RPMI8226 (cell line): Measurements from ENCODE around the gene ARFGAP3.

Experiments
- DNase-seq: peaks from one replicate; pipeline ENCODE4 v3.0.0-alpha.2; 2015

Gene ARFGAP3

DNA sequence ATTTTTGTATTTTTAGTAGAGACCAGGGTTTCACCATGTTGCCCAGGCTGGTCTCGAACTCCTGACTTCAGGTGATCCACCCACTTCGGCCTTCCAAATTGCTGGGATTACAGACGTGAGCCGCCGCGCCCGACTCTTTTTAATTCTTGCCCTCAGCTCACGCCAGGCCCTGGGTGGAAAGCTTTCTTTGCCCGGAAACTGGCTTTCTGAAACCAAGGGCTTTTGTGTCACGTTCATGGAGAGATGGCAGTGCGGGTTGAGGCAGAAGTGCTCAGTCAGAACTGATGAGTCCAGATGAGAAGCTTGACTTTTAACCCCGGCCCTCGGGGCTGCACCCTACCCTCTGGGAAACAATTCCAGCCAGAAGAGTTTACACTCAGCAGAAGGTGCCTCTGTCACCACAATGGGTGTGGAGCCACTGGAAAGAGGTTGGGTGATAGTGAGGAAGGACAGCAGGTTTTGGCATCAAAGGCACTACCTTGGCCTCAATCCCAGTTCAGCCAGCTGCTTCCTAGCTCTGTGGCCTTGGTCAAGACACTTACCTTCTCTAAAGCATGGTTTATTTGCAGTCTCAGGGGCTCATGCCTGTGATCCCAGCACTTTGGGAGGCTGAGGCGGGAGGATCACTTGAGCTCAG, 890 bp upstream of the ARFGAP3 start:
- peak; percentile 13 for DNase-seq

DNA sequence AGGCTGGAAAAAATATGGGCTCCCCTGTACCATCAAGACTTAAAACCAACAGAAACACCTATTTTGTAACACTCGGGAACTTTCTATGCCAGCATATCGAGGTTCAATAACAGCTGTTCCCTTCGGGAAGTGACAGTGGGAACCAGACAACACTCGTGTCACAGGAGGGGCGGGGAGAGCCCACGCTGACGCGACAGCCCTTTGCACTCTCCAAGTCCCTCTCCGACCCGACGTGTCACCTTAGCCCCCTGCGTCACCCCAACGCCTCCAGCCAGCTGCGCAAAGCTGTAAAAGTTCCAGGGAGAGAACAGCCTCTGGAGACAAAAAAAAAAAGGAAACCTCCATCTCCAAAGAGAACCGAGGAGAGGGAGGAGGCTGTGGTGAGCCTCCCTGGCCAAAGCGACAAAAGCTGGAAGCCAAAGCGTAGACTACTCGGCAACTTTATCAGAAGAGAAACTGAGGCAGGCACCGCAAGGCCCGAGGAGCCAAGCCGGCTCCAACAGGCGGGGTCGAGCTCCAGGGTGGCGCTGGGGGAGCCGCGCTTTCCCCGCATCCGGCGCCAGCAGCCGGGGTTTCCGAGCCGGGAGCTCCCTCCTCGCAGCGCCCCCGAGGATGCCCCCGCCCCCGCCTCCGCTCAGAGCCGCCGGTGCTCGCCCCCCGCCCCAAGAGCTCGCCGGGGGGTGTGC, 751 bp downstream of the ARFGAP3 start:
- DNase-seq: peak; percentile 34

DNA sequence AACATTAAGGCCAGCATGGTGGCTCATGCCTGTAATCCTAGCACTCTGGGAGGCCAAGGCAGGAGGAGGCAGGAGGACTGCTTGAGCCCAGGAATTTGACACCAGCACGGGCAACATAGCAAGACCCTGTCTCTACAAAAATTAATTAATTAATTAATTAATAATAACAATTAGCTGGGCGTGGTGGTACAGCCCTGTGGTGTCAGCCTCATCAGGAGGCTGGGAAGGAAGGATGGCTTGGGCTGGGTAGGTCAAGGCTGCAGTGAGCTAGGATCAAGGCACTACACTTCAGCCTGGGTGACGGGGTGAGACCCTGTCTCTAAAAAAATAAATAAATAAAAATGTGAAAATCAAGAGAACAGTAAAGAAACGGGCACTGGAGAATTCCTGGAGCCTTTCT, 1.4 kb downstream of the ARFGAP3 start:
- DNase-seq: no peak

DNA sequence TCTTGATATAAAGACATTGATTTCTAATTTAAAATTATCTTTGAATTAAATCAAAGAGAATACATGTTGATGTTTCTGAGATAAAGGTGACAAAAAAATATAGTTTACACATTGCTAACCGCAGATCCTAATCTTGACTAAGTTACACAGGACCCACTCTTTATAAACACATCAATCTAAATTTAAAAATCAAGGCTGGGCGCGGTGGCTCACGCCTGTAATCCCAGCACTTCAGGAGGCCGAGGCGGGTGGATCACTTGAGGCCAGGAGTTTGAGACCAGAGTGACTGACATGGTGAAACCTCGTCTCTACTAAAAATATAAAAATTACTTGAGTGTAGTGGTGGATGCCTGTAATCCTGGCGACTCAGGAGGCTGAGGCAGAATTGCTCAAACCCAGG, 1.9 kb downstream of the ARFGAP3 start:
- DNase-seq: no peak

DNA sequence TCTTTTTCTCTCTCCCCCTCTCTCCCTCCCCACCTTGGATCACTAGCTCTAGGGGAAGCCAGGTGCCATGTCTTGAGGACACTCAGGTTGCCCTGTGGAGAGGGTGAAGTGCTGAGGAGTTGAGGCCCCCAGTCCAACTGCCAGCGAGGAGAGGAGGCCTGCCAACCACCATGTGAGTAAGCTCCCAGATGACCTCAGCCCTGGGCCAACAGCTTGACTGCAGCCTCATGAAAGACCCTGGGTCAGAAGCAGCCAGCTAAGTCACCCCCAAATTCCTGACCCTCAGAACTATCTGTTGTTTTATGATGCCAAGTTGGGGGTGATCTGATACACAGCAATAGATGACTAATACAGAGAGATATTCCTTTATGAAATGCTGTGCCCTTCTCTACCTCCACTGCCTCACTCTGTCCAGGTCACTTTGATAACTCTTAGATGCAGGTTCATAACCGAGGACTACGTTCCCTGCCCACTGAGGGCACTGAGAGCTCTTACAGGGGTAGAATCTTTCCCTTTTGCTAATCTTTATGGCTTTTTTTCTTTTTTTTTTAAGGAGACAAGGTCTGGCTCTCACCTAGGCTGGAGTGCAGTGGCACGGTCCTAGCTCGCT, 8.0 kb downstream of the ARFGAP3 start:
- no peak for DNase-seq

DNA sequence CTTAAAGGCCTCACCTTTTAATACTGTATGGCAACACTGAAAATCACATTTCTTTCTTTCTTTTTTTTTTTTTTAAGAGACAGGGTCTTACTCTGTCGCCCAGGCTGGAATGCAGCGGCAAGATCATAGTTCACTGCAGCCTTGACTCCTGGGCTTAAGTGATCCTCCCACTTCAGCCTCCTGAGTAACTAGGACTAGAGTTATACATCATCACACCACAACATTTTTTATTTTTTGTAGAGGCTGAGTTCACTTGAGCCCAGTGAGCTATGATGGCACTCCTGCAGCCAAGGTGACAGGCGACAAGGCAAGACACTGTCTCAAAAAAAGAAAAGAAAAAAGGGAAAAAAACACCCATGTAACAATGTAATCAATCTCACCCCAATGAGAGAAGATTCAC, 10.0 kb downstream of the ARFGAP3 start:
- no peak for DNase-seq

DNA sequence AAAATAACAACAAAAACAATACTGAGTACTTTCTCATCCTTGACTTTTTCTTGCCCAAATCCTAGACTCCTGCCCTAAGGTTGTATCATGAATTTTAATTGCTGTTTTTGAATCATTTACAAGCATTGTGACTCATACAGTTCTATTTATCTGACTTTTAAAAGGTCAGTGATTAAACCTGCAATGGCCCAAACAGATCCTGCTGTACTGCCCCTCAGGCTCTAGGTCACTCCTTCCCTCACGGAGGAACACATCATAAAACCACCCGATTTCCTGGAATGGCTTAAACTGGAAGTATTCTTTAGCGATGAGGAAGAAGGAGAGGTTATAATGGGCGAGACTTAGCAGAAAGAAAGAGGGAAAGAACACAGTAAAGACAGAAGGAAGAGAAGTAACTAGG, 12.3 kb downstream of the ARFGAP3 start:
- DNase-seq: no peak

DNA sequence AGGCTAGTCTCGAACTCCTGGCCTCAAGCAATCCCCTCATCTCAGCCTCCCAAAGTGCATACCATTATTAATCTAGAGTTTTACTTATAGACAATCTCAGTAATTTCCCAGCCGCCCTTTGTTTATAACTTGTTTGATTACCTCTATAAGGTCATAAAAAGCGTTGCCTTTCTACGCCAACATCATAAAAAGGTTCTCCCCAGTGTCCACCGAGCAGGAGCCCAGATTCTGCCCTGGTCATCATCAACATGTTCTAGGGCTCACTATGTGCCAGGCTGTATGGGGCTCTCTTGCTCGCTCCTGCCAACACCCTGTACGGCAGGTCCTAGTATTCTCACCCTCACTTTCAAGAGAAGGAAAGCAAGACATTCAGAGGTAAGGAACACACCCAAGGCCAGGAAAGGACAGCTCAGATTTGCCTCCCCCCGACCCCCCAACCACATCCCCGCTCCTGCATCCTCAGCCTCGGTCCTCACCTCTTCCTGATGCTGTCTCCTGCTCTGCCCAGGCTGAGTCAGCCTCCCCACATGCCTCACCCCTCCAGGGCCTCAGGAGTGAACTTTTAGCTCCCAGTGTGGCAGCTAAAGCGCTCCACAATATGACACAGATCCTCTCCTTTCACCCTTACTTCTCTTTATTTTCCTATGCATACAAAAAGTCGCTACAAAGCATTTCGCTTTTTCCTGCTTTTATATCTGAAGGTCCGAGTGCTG, 14.3 kb downstream of the ARFGAP3 start:
- no peak for DNase-seq

DNA sequence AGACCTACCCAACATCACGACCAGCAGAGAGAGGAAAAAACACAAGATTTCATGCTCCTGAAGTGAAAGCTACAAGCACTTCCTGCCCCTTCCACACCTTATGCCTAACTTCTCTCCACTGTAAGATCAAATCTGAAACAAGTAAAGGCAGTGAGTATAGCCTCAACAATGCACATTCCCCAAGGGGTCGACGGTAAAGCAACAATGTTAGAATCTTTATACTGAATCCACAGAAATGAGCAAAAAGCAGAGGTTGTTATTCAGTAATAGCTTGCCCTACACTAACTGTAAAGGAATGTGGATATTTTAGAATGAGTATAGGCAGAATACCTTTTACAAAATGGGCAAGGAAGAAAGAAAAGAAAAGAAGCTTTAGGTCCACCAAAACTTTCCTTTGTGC, 15.6 kb downstream of the ARFGAP3 start:
- no peak for DNase-seq

DNA sequence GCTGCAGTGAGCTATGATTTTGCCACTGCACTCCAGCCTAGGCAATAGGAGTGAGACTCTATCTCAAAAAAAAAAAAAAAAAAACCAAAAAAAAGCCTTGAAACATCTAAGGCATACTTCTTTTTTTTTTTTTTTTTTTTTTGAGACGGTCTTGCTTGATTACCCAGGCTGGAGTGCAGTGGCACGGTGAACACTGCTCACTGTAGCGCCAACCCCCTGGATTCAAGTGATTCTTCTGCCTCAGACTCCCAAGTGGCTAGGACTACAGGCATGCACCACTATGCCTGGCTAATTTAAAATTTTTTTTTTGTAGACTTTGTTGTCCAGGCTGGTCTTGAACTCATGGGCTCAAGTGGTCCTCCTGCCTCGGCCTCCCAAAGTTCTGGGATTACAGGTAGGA, 19.5 kb downstream of the ARFGAP3 start:
- no peak for DNase-seq

DNA sequence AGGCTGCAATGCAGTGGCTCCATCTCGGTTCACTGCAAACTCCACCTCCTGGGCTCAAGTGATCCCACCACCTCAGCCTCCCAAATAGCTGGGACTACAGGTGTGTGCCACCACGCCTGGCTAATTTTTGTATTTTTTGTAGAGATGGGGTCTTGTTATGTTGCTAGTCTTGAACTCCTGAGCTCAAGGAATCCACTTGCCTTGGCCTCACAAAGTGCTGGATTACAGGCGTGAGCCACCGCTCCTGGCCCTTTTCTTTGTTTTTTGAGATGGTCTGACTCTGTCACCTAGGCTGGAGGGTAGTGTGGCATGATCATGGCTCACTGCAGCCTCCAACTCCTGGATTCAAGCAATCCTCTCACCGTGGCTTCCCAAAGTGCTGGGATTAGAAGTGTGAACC, 21.0 kb downstream of the ARFGAP3 start:
- DNase-seq: no peak

DNA sequence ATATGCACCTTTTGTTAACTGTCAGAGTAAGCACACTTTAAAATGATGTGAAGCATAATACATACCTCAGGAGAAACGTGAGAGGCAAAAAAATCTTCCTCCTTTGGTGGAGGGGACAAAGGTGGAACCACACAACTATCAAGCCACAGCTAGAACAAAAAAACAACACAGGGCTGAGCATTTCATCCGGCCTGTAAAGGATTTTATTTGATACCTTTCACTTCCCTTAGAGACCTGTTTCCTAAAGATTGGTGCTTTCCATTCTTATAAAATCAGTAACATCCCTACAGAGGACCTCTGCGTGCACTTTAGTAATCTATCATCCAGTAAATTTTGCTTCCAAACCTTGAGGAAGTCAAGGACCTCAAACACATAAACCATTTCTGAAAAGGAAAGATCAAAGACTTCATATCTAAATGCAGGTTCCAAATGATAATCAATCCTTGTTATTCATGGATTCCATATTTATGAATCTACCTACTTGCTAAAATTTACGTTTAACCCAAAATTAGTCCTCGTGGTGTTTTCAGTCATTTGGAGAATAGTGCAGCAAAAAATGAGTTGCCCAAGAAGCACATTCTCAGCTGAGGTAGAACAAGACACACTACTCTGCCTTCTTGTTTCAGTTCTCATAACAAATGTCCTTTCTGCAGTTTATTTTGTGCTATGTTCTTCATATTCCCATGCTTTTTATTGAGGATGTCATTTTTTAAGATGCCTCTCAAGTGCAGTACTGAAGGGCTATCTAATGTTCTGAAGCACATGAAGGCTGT, 22.7 kb downstream of the ARFGAP3 start:
- no peak for DNase-seq

DNA sequence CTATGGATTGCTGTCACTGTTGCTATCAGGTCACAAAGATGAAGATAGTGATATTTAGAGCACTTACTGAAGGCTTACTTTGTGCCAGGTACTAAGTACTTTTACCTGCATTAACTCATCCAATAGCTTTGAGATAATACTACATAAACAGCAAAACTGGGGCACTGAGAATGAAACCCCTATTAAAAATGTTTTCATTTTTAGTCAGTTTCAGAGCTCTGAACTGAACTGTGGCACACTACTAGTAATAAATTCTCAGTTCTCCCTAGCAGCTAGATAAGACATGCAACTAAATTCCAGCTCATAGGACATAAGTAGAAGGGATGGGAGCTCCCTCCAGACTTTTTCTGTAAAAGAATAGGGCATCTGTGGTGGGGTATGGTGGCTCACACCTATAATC, 24.0 kb downstream of the ARFGAP3 start:
- DNase-seq: no peak

DNA sequence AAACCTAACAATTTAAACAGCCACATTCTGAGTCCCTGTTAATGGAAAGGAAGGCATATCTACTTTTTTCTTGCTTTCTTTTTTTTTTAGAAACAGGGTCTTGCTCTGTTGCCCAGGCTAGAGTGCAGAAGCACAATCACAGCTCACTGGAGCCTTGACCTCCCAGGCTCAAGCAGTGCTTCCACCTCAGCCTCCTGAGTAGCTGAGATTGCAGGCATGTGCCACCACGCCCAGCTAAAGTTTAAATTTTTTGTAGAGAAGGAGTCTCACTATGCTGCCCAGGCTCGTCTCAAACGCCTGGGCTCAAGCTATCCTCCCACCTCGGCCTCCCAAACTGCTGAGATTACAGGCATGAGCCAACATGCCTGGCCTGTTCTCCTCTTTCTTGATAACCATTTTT, 25.4 kb downstream of the ARFGAP3 start:
- no peak for DNase-seq

DNA sequence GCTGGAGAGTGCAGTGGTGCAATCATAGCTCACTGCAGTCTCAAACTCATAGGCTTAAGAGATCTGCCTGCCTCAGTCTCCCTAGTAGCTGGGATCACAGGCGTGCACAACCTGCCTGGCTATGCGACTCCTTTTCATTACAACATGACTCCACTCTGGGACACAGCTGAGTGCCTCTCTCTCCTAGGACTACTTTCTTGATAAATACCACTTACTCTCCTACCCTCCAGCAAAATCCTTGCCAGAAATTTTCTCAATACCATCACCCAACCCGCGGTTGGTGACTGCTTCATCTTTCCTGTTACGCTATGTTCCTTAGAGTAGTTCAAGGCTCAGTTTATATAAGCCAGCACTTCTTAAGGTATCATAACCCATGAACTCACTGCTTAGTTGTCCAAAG, 26.9 kb downstream of the ARFGAP3 start:
- no peak for DNase-seq

DNA sequence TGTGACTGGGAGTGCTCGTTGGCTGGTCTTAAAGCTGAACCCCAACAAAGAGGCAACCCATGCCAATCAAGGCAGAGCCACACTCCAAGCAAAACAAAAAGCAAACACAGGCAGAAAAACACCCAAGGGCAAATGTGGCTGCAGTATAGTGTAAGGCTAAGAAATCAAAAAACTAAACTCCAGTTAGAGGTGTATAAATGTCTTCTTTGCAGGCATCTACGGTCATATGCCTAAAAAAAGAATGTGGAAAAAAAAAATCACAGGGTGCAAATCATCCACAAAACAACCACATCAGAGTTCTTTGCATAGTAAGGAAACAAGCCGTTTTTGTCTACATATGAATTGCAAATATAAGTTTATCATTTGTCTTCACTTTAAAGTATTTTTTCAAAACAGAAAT, 27.8 kb downstream of the ARFGAP3 start:
- DNase-seq: no peak

DNA sequence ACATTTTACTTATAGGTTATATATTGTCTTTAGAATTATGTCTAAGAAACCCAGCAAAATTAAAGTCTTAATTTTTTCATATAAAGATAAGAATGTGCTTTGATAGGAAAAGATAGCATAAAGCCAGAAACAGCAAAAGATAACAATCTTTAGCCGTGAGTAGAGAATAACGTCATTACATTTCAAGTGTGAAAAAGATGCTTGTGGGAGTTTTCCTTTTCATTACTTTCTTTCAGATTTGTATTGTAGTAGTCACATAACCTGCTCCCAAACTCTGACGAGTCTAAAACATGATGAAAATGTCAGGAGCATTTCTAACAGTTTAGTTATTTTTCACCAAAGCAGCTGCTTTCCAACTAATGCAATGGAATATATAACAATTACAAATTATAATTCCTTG, 31.3 kb downstream of the ARFGAP3 start:
- no peak for DNase-seq

DNA sequence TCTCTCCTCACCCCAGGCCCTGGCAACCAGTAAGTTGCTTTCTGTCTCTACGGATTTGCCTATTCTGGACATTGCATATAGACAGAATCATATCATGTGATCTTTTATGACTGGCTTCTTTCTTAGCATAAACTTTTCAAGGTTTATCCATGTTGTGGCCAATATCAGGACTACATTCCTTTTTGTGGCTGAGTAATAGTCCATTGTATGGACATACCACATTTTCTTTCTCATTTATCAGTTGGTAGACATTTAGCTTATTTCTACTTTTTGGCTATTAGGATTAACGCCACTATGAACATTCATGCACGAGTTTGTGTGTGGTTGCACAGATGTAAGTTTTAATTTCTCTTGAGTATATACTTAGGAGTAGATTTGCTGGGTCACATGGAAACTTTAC, 35.7 kb downstream of the ARFGAP3 start:
- no peak for DNase-seq

DNA sequence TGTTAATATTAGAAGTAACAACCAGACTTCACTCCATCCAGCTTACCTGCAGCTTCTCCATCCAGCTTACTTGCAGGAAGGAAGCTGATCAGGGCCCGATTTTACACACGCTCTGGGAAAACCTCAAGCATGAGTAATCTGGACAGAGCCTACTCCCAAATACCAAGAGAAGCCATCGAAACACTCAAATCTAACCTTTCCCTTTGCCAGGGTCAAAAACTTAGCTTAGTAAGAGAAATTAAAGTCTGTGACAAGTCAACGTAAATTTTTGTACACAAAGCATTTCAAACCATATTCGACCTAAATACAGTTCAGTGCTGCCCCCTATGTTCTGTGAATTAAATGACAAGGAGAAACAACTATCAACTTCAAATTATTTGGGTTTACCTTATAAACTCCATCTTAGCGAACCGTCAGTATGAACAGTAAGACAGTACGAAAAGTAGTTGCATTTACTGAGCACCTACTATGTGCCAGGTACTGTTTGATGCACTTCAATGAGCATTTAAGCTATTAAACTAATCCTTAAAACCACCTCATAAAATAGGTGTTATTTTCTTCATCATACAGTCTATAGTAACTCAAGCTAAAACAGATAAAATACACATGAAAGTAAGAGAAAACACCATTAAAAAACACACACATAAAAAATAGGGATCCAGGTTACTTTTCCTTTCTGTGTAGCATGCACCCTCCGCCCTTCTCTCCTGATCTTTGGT, 36.9 kb downstream of the ARFGAP3 start:
- DNase-seq: peak; percentile 7

DNA sequence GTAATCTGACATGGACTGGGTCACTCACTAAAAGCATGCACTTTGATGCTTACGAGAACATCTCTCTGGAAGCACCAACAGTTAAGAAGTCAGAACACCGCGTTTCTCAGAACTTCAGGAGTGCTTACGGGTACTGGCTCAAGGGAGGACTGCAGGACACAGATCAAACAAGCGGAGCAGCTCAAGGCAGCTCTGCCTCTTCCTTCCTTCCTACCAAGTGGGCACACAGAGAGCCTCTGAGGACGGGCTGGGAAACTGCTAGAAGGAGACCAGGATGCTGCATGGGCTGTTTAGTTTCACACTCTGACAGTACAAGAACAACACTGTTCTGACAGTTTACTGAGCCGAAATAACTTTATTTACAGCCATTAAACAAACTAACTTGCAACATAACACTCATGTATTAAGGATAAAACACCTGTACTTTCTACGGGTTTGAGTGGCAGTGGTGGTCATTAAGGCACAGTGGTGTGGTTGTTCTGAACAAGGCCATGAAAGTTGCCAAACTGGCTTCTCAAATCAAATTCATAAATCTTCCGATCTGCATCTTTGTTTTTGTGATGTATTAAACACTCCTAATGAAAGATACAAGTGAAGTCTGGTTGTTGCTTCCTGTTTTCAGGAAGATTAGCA, 37.5 kb downstream of the ARFGAP3 start:
- DNase-seq: no peak

DNA sequence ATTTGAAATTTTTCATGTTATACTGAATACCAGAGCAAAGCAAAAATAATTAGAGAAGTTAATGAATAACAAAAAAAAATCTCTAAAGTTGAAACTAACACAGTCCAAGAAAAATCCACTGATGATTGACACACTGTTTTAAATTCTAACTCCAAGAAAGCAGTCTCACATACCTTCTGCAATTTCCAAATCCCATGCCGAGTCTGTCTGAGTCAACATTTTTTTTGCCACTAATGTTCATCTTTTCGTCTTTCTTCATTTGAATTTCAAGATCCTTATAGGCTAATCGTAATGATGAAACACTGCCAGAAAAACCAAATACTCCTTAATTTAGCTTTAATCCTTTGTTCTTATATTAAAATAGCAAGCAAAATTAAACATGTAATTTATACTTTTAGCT, 39.5 kb downstream of the ARFGAP3 start:
- no peak for DNase-seq

DNA sequence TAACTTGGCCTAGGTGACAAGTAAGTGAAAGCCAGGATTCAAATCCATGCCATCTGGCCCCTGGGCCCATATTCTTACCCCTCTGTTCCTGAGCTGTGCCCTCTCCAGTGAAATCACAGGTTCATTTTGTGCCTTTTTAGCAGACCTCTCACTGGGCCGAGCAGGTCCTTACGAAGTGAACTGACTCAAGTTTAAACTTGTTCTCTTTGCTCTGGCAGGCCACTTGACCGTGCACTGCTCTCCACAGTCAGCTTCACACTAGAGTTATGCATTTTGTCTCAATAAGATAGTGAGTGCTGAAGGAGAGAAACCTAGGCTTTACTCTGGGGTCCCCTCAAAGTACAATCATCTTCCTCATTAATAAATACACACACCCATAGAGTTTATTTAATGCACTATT, 40.7 kb downstream of the ARFGAP3 start:
- no peak for DNase-seq
